Tibial nerve (tissue), 4 donors: ENCODE data around the gene CCDC149. TPM values are rescaled to one million over a fixed set of nuclear protein-coding genes. Genes with fewer than 3 reads are reported as not detected.

Experiments
- DNase-seq, 2 donors: peaks; one replicate each; pipeline ENCODE4 v3.0.0-alpha.2; 2019; ENCODE audit warnings: low spot score in 2 of 2
- H3K27ac ChIP-seq, 4 donors: fragments of 200-600 bp; sonication (generic) in 3 of 4; one replicate each; pipeline ENCODE4 v1.5.1; 2017 to 2019; ENCODE audit warnings: mild to moderate bottlenecking in 1 of 4
- H3K27me3 ChIP-seq, 2 donors: fragments of 200-600 bp; sonication (generic) in 1 of 2; one replicate each; pipeline versions ENCODE4 v1.5.1 to v1.6.0; 2017 to 2019
- H3K36me3 ChIP-seq, 3 donors: fragments of 200-600 bp; sonication (generic); one replicate each; pipeline ENCODE4 v1.5.1; 2018 to 2019
- H3K4me1 ChIP-seq, 4 donors: fragments of 200-600 bp; sonication (generic) in 3 of 4; one replicate each; pipeline ENCODE4 v1.5.1; 2017 to 2019
- H3K4me3 ChIP-seq, 4 donors: fragments of 200-600 bp; sonication (generic) in 3 of 4; one replicate each; pipeline ENCODE4 v1.5.1; 2017 to 2019; ENCODE audit warnings: mild to moderate bottlenecking in 1 of 4, moderate library complexity in 1 of 4
- H3K9me3 ChIP-seq, 4 donors: fragments of 200-600 bp; sonication (generic) in 3 of 4; one replicate each; pipeline ENCODE4 v1.5.1; 2017 to 2019
- CTCF ChIP-seq, 5 experiments: fragments of 200-600 bp in 3 of 5; fragments of 450-650 bp in 2 of 5; sonication (generic) in 3 of 5; IDR thresholded peaks; one replicate each; pipeline ENCODE4 v1.5.1; 2016 to 2019; ENCODE audit warnings: antibody characterized with exemption in 5 of 5, mild to moderate bottlenecking in 3 of 5, moderate library complexity in 2 of 5
- EP300 ChIP-seq, 2 donors: sonication (generic); formaldehyde crosslinking; IDR thresholded peaks; one replicate each; pipeline ENCODE4 v1.6.1; 2017; ENCODE audit warnings: antibody characterized with exemption in 2 of 2, mild to moderate bottlenecking in 1 of 2
- POLR2A ChIP-seq, 2 donors: fragments of 450-650 bp; IDR thresholded peaks; one replicate each; pipeline ENCODE4 v1.6.1; 2017; ENCODE audit warnings: antibody characterized with exemption in 2 of 2, mild to moderate bottlenecking in 2 of 2, moderate library complexity in 2 of 2
- WGBS, 2 donors: methylation state at CpG; one replicate each; pipeline ENCODE4 v1.1.5; 2018; 5-methylcytosine and 5-hydroxymethylcytosine counted together
- total RNA-seq, 4 donors: library from RNA; depleted of rRNA; stranded (reverse); fragments of >200 nt; gene quantifications; one replicate each; pipeline ENCODE4 v1.1.0, GENCODE V29; 2016

CCDC149 gene
- total RNA-seq, 4 donors from 2014 or later: 12.2 to 31.2 (median 15.3) TPM

- WGBS, 2 donors: 89 to 94% methylated on average over 4 of the region's 4 CpGs
- Histone ChIP-seq H3K9me3 (no peaks in the 10 kb centered on the region), H3K4me3 (no peak overlapping the region), H3K36me3 (peaks cover 0 to 75% (median 5%) of the 10 kb centered on the region in 3 donors), H3K27me3 (no peaks in the 10 kb centered on the region), H3K4me1 (no peaks in the 10 kb centered on the region), H3K27ac (no peak overlapping the region)
- no peak for DNase-seq
- TF ChIP-seq CTCF (IDR thresholded peaks at IDR 0.05): no peak
- TF ChIP-seq POLR2A (IDR thresholded peaks at IDR 0.05): no peak
- no peak for TF ChIP-seq EP300 (IDR thresholded peaks at IDR 0.05)
These were observed 77.1 kb downstream of the CCDC149 start for GRCh38 chr4:24835696-24836095.

GRCh38 chr4:24831637-24832036 lies 81.2 kb downstream of the CCDC149 start:
- H3K9me3 ChIP-seq: no peaks in the 10 kb centered on the region
- 92 to 93% methylated on average over 3 of the region's 3 CpGs for WGBS, 2 donors
- H3K4me1 ChIP-seq: no peaks in the 10 kb centered on the region
- no peak overlapping the region for H3K4me3 ChIP-seq
- DNase-seq: no peak
- TF ChIP-seq EP300 (IDR thresholded peaks at IDR 0.05) (no peak), POLR2A (IDR thresholded peaks at IDR 0.05) (no peak), CTCF (IDR thresholded peaks at IDR 0.05) (no peak)
- H3K27ac ChIP-seq: no peak overlapping the region
- peaks cover 0 to 98% (median 5%) of the 10 kb centered on the region in 3 donors for H3K36me3 ChIP-seq
- no peaks in the 10 kb centered on the region for H3K27me3 ChIP-seq

GRCh38 chr4:24824720-24825119 lies 88.1 kb downstream of the CCDC149 start:
- H3K4me1 ChIP-seq: no peaks in the 10 kb centered on the region
- no peaks in the 10 kb centered on the region for H3K27me3 ChIP-seq
- no peak overlapping the region for H3K27ac ChIP-seq
- H3K9me3 ChIP-seq: no peaks in the 10 kb centered on the region
- H3K36me3 ChIP-seq: peaks cover 0 to 82% (median 0%) of the 10 kb centered on the region in 3 donors
- WGBS, 2 donors: 90% methylated on average over 7 of the region's 7 CpGs
- TF ChIP-seq CTCF (IDR thresholded peaks at IDR 0.05) (no peak), POLR2A (IDR thresholded peaks at IDR 0.05) (no peak), EP300 (IDR thresholded peaks at IDR 0.05) (no peak)
- H3K4me3 ChIP-seq: no peak overlapping the region
- DNase-seq: no peak

GRCh38 chr4:24820541-24820940 lies 92.3 kb downstream of the CCDC149 start:
- Histone ChIP-seq H3K4me1 (no peaks in the 10 kb centered on the region), H3K36me3 (peaks cover 0 to 75% (median 0%) of the 10 kb centered on the region in 3 donors), H3K27ac (no peak overlapping the region), H3K27me3 (no peaks in the 10 kb centered on the region), H3K9me3 (no peaks in the 10 kb centered on the region), H3K4me3 (no peak overlapping the region)
- no peak for TF ChIP-seq EP300 (IDR thresholded peaks at IDR 0.05)
- no peak for TF ChIP-seq POLR2A (IDR thresholded peaks at IDR 0.05)
- no peak for TF ChIP-seq CTCF (IDR thresholded peaks at IDR 0.05)
- DNase-seq: no peak

GRCh38 chr4:24816797-24817196 lies 96.0 kb downstream of the CCDC149 start:
- TF ChIP-seq EP300 (IDR thresholded peaks at IDR 0.05) (no peak), POLR2A (IDR thresholded peaks at IDR 0.05) (no peak), CTCF (IDR thresholded peaks at IDR 0.05) (no peak)
- Histone ChIP-seq H3K27ac (no peak overlapping the region), H3K4me1 (no peaks in the 10 kb centered on the region), H3K27me3 (no peaks in the 10 kb centered on the region), H3K4me3 (no peak overlapping the region), H3K9me3 (no peaks in the 10 kb centered on the region), H3K36me3 (peaks cover 0 to 80% (median 0%) of the 10 kb centered on the region in 3 donors)
- WGBS, 2 donors: 80 to 86% methylated on average over 18 of the region's 18 CpGs
- no peak for DNase-seq
